GM12801 (cell line): ENCODE results near the gene COL27A1.

Experiments
- TF ChIP-seq, protein P1 (sequence below): IDR thresholded peaks from one replicate; pipeline ENCODE4 v1.5.1; 2011; ENCODE audit warnings: control low read depth; ENCODE audit not compliant: insufficient read length; ENCODE audit errors: extremely low read depth

The COL27A1 gene

DNA sequence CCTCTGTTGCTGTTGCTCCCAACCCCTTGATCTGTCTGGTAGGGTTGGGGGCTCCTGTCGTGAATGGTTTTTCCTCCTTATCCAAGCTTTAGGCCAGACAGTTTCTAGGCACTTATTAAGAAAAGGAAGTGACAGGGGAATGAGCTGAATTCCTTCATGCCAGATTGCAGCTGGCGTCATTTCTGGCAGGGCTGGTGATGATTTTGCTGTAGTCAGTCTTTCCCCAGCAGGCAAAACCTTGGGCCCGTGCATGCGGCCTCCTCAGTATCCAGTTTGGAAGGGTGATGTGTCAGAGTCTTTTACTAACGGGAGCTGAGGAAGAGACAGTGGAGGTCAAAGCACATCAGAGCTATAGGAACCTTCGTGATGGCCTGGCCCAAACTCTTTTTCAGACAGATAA, 58.8 kb downstream of the COL27A1 start:
- TF ChIP-seq, protein P1, sequence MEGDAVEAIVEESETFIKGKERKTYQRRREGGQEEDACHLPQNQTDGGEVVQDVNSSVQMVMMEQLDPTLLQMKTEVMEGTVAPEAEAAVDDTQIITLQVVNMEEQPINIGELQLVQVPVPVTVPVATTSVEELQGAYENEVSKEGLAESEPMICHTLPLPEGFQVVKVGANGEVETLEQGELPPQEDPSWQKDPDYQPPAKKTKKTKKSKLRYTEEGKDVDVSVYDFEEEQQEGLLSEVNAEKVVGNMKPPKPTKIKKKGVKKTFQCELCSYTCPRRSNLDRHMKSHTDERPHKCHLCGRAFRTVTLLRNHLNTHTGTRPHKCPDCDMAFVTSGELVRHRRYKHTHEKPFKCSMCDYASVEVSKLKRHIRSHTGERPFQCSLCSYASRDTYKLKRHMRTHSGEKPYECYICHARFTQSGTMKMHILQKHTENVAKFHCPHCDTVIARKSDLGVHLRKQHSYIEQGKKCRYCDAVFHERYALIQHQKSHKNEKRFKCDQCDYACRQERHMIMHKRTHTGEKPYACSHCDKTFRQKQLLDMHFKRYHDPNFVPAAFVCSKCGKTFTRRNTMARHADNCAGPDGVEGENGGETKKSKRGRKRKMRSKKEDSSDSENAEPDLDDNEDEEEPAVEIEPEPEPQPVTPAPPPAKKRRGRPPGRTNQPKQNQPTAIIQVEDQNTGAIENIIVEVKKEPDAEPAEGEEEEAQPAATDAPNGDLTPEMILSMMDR: no peak

DNA sequence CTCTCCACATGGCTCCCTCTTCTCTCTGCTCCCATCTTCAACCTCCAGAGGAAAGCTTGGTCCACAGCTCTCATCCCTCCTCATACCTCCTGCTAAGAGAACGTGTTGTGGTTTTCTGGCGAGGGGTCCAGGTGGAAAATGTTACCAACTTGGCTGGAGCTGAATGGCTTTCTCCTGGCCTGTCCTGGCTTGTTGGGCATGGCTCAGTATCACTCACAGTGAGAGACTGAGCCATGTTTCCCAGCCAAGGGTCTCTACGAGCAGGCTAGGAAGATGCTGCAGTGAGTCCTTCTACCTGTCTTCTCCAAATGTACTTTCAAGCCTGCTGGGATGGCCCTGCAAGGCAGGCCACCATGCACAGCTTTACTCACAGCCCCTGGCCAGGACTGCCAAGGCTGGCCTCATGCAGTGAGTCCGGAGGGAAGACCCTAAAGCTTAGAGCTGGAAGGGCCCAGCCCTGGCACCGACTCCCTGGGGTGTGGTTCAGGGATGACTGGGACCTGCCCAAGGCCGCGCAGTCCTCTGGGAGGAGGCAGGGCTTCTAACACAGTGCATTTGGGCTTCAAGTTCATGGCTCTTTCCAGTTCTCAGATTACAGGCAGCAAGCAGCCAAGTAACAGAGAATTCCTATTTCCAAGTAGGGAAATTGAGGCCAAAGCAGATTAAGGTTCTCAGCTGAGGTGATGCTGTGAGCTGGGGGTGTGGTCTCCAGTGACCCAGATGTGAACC, 59.5 kb downstream of the COL27A1 start:
- TF ChIP-seq, protein P1: no peak

DNA sequence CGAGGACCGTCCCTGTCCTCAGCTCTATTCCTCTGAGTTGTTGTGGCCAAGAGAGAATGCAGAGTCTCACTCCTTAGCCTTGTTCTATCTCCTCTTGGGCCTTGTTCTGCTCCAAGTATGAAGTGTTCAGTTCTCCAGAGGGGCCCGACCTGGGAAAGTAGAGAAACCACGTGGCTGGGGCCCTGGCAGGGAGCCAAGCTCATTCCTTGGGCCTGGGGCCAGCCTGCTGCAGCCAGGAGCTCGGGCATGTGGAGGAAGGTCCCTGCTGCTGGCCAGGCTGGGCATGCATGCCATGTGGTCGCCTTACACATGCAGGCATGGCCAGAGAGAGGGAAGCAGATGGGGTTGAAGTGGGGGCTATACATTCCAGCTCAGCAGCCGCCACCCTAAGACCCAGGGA, 60.7 kb downstream of the COL27A1 start:
- TF ChIP-seq, protein P1: no peak

DNA sequence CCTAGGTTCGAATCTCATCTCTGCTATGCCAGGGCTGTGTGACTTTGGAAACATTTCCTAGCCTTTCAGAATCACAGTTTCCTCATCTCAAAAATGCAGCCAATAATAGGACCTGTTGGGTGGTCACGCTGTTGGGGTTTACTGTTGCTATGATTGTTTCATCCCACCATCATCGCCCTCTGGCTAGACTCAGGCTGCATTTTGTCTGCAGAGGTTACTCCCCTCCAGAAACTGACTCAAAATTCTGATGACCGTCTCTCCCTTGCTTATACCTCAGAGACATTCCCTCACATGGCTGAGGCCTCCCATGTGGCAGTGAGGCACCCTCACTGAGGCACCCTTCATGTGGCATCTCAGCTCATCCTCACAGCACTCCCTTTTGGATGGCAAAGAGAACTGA, 61.6 kb downstream of the COL27A1 start:
- TF ChIP-seq, protein P1: no peak

DNA sequence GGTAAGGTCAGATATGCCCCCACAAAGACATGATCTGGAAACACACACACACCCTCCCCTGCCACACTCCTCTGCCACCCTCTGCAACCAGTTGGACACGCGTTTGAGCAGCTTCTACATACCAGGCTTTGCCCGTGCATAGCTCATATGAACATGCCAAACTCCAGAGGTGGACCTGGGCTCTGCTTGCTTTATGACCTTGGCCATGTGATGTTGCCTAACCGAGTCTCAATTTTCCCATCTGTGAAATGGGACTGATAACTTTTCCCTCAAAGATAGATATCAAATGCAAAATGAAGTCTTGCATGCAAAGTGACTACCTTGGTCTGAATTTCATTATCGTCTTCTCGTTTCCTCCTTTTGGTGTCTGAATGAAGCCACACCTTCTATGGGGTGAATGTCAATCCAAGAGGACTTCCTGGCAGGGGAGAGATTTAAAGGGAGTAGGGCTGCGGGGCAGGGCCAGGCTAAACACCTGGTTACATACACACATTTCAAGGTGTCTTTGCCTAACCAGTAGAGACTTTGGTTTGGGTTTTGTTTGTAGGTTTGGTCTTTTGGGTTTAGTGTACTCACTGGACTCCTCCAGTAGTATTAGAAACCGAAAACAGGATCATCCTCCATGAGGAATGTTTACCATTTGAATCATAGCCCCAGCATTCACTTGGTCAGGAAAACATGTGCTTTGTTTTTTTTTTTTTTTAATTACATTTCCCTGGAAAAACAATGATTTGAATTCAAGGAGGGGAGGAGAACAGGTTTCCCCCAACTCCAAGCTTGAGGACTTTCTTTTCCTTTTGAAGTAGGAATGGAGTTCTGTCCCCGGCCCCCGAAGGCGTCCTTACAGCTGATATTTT, 63.2 kb downstream of the COL27A1 start:
- TF ChIP-seq, protein P1: no peak

DNA sequence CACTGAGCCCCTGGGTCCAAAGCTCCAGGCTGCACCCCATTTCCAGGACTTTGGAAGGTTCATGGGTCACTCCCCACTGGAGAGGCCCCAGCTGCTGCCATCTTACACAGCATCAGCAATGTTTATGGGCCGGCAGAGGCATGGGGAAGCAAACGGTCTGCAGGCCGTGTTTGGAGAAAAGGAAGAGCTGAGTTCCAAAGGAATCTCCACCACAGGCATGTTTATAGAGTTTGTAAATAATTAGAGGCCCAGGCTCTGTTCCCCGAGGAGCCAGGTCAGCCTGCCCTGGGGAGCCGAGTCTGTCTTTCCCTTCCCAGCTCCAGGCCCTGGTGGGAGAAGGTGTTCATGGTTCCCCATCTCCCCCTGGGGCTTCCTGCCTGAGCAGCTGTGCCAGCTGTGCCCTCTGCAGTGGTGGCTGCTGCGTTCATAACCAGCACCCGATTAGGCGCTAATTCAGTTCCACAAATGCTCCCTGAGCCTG, 64.8 kb downstream of the COL27A1 start:
- TF ChIP-seq, protein P1: no peak

DNA sequence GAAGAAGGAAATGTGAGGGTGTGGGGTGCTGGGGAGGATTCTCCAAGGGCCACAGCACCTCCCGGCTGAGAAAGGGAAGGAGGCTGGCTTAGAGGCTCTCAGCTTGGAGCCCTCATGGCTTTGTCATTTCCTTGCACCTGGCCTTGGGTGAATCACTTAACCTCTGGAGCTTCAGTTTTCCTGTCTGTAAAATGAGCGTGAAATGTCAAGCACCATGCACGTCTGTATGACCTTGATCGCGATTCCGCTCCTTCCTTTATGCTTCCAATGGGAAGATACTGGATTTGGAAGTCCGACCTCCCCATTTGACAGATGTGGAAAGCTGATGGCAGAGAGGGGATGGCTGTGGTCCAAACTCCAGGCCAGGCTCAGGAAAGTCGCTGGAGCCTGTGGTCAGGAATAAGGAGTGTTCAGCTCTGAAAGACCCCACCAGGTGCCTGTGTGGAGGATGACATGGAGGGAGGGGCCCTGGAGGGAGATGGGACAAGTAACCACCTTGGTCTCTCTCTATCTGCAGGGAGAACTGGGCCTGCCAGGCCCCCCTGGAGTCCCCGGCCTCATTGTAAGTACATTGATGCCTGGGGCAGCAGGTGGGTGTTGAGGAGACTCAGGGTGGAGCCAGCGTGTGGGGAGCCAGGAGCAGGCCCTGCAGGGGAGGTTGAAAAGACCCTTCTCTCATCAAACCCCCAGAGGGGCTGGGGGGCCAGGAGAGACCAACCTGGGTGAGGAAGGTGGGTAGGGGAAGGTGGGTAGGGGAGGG, 66.5 kb downstream of the COL27A1 start:
- TF ChIP-seq, protein P1: no peak
